ENCODE measurements around the gene DLX1.
"Not testable (repeated sequence)": the region's sequence is repeated elsewhere in the genome, so short reads cannot be mapped to it uniquely, and the experiment has no call there.

DLX1 gene

GRCh38 chr2:172065111-172065510, 20.2 kb upstream of the DLX1 start:
- DNase-seq = no peak

- no peak for DNase-seq
Observed at GRCh38 chr2:172066394-172066886, 18.9 kb upstream of the DLX1 start.

GRCh38 chr2:172067905-172068304, 17.4 kb upstream of the DLX1 start:
- not testable (repeated sequence) for DNase-seq

GRCh38 chr2:172070936-172071335, 14.4 kb upstream of the DLX1 start:
- no peak for DNase-seq

- no peak for DNase-seq
Observed at GRCh38 chr2:172072303-172072702, 13.0 kb upstream of the DLX1 start.

GRCh38 chr2:172072706-172073105, 12.6 kb upstream of the DLX1 start:
- DNase-seq = no peak

GRCh38 chr2:172073518-172073917, 11.8 kb upstream of the DLX1 start:
- no peak for DNase-seq

GRCh38 chr2:172074254-172074653, 11.1 kb upstream of the DLX1 start:
- DNase-seq = no peak

GRCh38 chr2:172079416-172079815, 5.9 kb upstream of the DLX1 start:
- DNase-seq = no peak

GRCh38 chr2:172079838-172080640, 5.3 kb upstream of the DLX1 start:
- no peak for DNase-seq

- DNase-seq = no peak
Observed at GRCh38 chr2:172080641-172081220, 4.6 kb upstream of the DLX1 start.

GRCh38 chr2:172081221-172082022, 3.9 kb upstream of the DLX1 start:
- no peak for DNase-seq

GRCh38 chr2:172082105-172082943, 3.0 kb upstream of the DLX1 start:
- no peak for DNase-seq

- no peak for DNase-seq
Observed at GRCh38 chr2:172082944-172083627, 2.2 kb upstream of the DLX1 start.

- DNase-seq = no peak
Observed at GRCh38 chr2:172083628-172084394, 1.5 kb upstream of the DLX1 start.

GRCh38 chr2:172084395-172084644, 987 bp upstream of the DLX1 start:
- DNase-seq = no peak

- DNase-seq = no peak
Observed at GRCh38 chr2:172084645-172085459, 455 bp upstream of the DLX1 start.

- DNase-seq = peak; percentile 49
Observed at GRCh38 chr2:172086241-172087206, 1.2 kb downstream of the DLX1 start.

- DNase-seq = no peak
Observed at GRCh38 chr2:172087207-172087779, 2.0 kb downstream of the DLX1 start.
